ENCODE results near the gene NCOR1. TPM values are rescaled to one million over a fixed set of nuclear protein-coding genes. Genes with fewer than 3 reads are reported as not detected.
"Not testable (repeated sequence)": the region's sequence is repeated elsewhere in the genome, so short reads cannot be mapped to it uniquely, and the experiment has no call there.

The NCOR1 gene
- total RNA-seq, 1 experiment from 2014 or later = 95.2 TPM

GRCh38 chr17:16158714-16159113, 56.6 kb downstream of the NCOR1 start:
- H3K27me3 ChIP-seq (ENCODE audit: low read length) = no peaks in the 10 kb centered on the region
- H3K4me1 ChIP-seq (ENCODE audit: low read length) = no peaks in the 10 kb centered on the region
- no peaks in the 10 kb centered on the region for H4K20me1 ChIP-seq (ENCODE audit: insufficient read depth, low read depth, low read length)
- H3K9me2 ChIP-seq (replicated peaks; ENCODE audit: insufficient read depth, low read length) = no peaks in the 10 kb centered on the region
- H2AFZ ChIP-seq (ENCODE audit: low read length) = no peak overlapping the region
- H3K9ac ChIP-seq (ENCODE audit: low read length) = no peak overlapping the region
- no peak overlapping the region for H3K4me3 ChIP-seq (ENCODE audit: low read length)
- peaks cover 7% of the 10 kb centered on the region; the same call in 1 of the 2 replicates for H3K36me3 ChIP-seq (ENCODE audit: insufficient read depth, low read length)
- DNase-seq = no peak
- peaks cover 37% of the 10 kb centered on the region for H3K79me2 ChIP-seq (ENCODE audit: low read length)
- no peaks in the 10 kb centered on the region for H3K9me3 ChIP-seq (ENCODE audit: low read length)
- no peak overlapping the region for H3K27ac ChIP-seq (ENCODE audit: low read length)
- H3K4me2 ChIP-seq (ENCODE audit: low read depth, low read length, poor library complexity, severe bottlenecking) = no peak overlapping the region

- H3K9me3 ChIP-seq (ENCODE audit: low read length) = no peaks in the 10 kb centered on the region
- peaks cover 24% of the 10 kb centered on the region for H3K79me2 ChIP-seq (ENCODE audit: low read length)
- no peaks in the 10 kb centered on the region for H3K9me2 ChIP-seq (replicated peaks; ENCODE audit: insufficient read depth, low read length)
- no peaks in the 10 kb centered on the region for H4K20me1 ChIP-seq (ENCODE audit: insufficient read depth, low read depth, low read length)
- H3K4me1 ChIP-seq (ENCODE audit: low read length) = no peaks in the 10 kb centered on the region
- no peaks in the 10 kb centered on the region for H3K27me3 ChIP-seq (ENCODE audit: low read length)
- no peak for DNase-seq
- H3K36me3 ChIP-seq (ENCODE audit: insufficient read depth, low read length) = peaks cover 24% of the 10 kb centered on the region
- no peak overlapping the region for H3K4me3 ChIP-seq (ENCODE audit: low read length)
- H2AFZ ChIP-seq (ENCODE audit: low read length) = no peak overlapping the region
- H3K27ac ChIP-seq (ENCODE audit: low read length) = no peak overlapping the region
- H3K4me2 ChIP-seq (ENCODE audit: low read depth, low read length, poor library complexity, severe bottlenecking) = no peak overlapping the region
- H3K9ac ChIP-seq (ENCODE audit: low read length) = no peak overlapping the region
These were observed 59.8 kb downstream of the NCOR1 start for GRCh38 chr17:16155536-16155935.

- H3K9me2 ChIP-seq (replicated peaks; ENCODE audit: insufficient read depth, low read length); H3K4me1 ChIP-seq (ENCODE audit: low read length); H3K4me3 ChIP-seq (ENCODE audit: low read length); H3K27ac ChIP-seq (ENCODE audit: low read length); H3K9ac ChIP-seq (ENCODE audit: low read length); DNase-seq; H2AFZ ChIP-seq (ENCODE audit: low read length); H3K27me3 ChIP-seq (ENCODE audit: low read length); H3K9me3 ChIP-seq (ENCODE audit: low read length); H3K4me2 ChIP-seq (ENCODE audit: low read depth, low read length, poor library complexity, severe bottlenecking); H4K20me1 ChIP-seq (ENCODE audit: insufficient read depth, low read depth, low read length): not testable (repeated sequence)
- peaks cover 34% of the 10 kb centered on the region for H3K36me3 ChIP-seq (ENCODE audit: insufficient read depth, low read length)
- H3K79me2 ChIP-seq (ENCODE audit: low read length) = peaks cover 15% of the 10 kb centered on the region
These were observed 63.0 kb downstream of the NCOR1 start for GRCh38 chr17:16152326-16152725.

- Histone ChIP-seq H3K9me2 (replicated peaks; ENCODE audit: insufficient read depth, low read length) (no peaks in the 10 kb centered on the region), H2AFZ (ENCODE audit: low read length) (no peak overlapping the region), H3K9me3 (ENCODE audit: low read length) (no peaks in the 10 kb centered on the region), H4K20me1 (ENCODE audit: insufficient read depth, low read depth, low read length) (no peaks in the 10 kb centered on the region), H3K79me2 (ENCODE audit: low read length) (peaks cover 11% of the 10 kb centered on the region), H3K4me1 (ENCODE audit: low read length) (no peaks in the 10 kb centered on the region), H3K9ac (ENCODE audit: low read length) (no peak overlapping the region), H3K4me2 (ENCODE audit: low read depth, low read length, poor library complexity, severe bottlenecking) (no peak overlapping the region), H3K27me3 (ENCODE audit: low read length) (no peaks in the 10 kb centered on the region), H3K36me3 (ENCODE audit: insufficient read depth, low read length) (peaks cover 31% of the 10 kb centered on the region), H3K4me3 (ENCODE audit: low read length) (no peak overlapping the region), H3K27ac (ENCODE audit: low read length) (no peak overlapping the region)
- no peak for DNase-seq
These were observed 65.0 kb downstream of the NCOR1 start for GRCh38 chr17:16150251-16150856.

- no peaks in the 10 kb centered on the region for H3K27me3 ChIP-seq (ENCODE audit: low read length)
- no peaks in the 10 kb centered on the region for H3K4me1 ChIP-seq (ENCODE audit: low read length)
- no peak overlapping the region for H3K27ac ChIP-seq (ENCODE audit: low read length)
- H3K79me2 ChIP-seq (ENCODE audit: low read length) = peaks cover 11% of the 10 kb centered on the region
- no peaks in the 10 kb centered on the region for H3K9me2 ChIP-seq (replicated peaks; ENCODE audit: insufficient read depth, low read length)
- no peak overlapping the region for H3K4me2 ChIP-seq (ENCODE audit: low read depth, low read length, poor library complexity, severe bottlenecking)
- DNase-seq = no peak
- peaks cover 35% of the 10 kb centered on the region for H3K36me3 ChIP-seq (ENCODE audit: insufficient read depth, low read length)
- H3K4me3 ChIP-seq (ENCODE audit: low read length) = no peak overlapping the region
- H4K20me1 ChIP-seq (ENCODE audit: insufficient read depth, low read depth, low read length) = no peaks in the 10 kb centered on the region
- H3K9ac ChIP-seq (ENCODE audit: low read length) = no peak overlapping the region
- no peaks in the 10 kb centered on the region for H3K9me3 ChIP-seq (ENCODE audit: low read length)
- H2AFZ ChIP-seq (ENCODE audit: low read length) = no peak overlapping the region
These were observed 66.7 kb downstream of the NCOR1 start for GRCh38 chr17:16148596-16148995.

- H3K9me2 ChIP-seq (replicated peaks; ENCODE audit: insufficient read depth, low read length); H3K27ac ChIP-seq (ENCODE audit: low read length); H3K27me3 ChIP-seq (ENCODE audit: low read length); H2AFZ ChIP-seq (ENCODE audit: low read length); H3K9me3 ChIP-seq (ENCODE audit: low read length); DNase-seq; H3K9ac ChIP-seq (ENCODE audit: low read length); H4K20me1 ChIP-seq (ENCODE audit: insufficient read depth, low read depth, low read length); H3K4me1 ChIP-seq (ENCODE audit: low read length); H3K4me2 ChIP-seq (ENCODE audit: low read depth, low read length, poor library complexity, severe bottlenecking); H3K4me3 ChIP-seq (ENCODE audit: low read length): not testable (repeated sequence)
- H3K79me2 ChIP-seq (ENCODE audit: low read length) = peaks cover 13% of the 10 kb centered on the region
- H3K36me3 ChIP-seq (ENCODE audit: insufficient read depth, low read length) = peaks cover 27% of the 10 kb centered on the region; the same call in 1 of the 2 replicates
These were observed 69.9 kb downstream of the NCOR1 start for GRCh38 chr17:16145319-16145890.

- Histone ChIP-seq H3K4me2 (ENCODE audit: low read depth, low read length, poor library complexity, severe bottlenecking) (no peak overlapping the region), H3K9ac (ENCODE audit: low read length) (no peak overlapping the region), H4K20me1 (ENCODE audit: insufficient read depth, low read depth, low read length) (no peaks in the 10 kb centered on the region), H3K27me3 (ENCODE audit: low read length) (no peaks in the 10 kb centered on the region), H3K36me3 (ENCODE audit: insufficient read depth, low read length) (peaks cover 29% of the 10 kb centered on the region; the same call in 1 of the 2 replicates), H2AFZ (ENCODE audit: low read length) (no peak overlapping the region), H3K4me1 (ENCODE audit: low read length) (no peaks in the 10 kb centered on the region), H3K79me2 (ENCODE audit: low read length) (peaks cover 10% of the 10 kb centered on the region), H3K9me3 (ENCODE audit: low read length) (no peaks in the 10 kb centered on the region), H3K4me3 (ENCODE audit: low read length) (no peak overlapping the region), H3K9me2 (replicated peaks; ENCODE audit: insufficient read depth, low read length) (no peaks in the 10 kb centered on the region), H3K27ac (ENCODE audit: low read length) (no peak overlapping the region)
- DNase-seq = no peak
These were observed 73.6 kb downstream of the NCOR1 start for GRCh38 chr17:16141685-16142084.

- Histone ChIP-seq H3K36me3 (ENCODE audit: insufficient read depth, low read length) (peaks cover 31% of the 10 kb centered on the region; the same call in 1 of the 2 replicates), H3K4me1 (ENCODE audit: low read length) (no peaks in the 10 kb centered on the region), H3K4me3 (ENCODE audit: low read length) (no peak overlapping the region), H3K27ac (ENCODE audit: low read length) (no peak overlapping the region), H3K4me2 (ENCODE audit: low read depth, low read length, poor library complexity, severe bottlenecking) (no peak overlapping the region), H3K9me2 (replicated peaks; ENCODE audit: insufficient read depth, low read length) (no peaks in the 10 kb centered on the region), H3K79me2 (ENCODE audit: low read length) (peaks cover 10% of the 10 kb centered on the region), H2AFZ (ENCODE audit: low read length) (no peak overlapping the region), H4K20me1 (ENCODE audit: insufficient read depth, low read depth, low read length) (no peaks in the 10 kb centered on the region), H3K9ac (ENCODE audit: low read length) (no peak overlapping the region), H3K9me3 (ENCODE audit: low read length) (no peaks in the 10 kb centered on the region), H3K27me3 (ENCODE audit: low read length) (no peaks in the 10 kb centered on the region)
- no peak for DNase-seq
These were observed 74.5 kb downstream of the NCOR1 start for GRCh38 chr17:16140854-16141253.
